GM23338 (cell line): ENCODE measurements around the gene PDE4B.

Experiments used
- CREB1 ChIP-seq: fragments of 250-450 bp; sonication (Bioruptor Pico); IDR thresholded peaks from 2 replicates; pipeline ENCODE4 v1.5.0; 2020; ENCODE audit warnings: low read depth, mild to moderate bottlenecking, moderate library complexity
- CTCF ChIP-seq, 2 experiments: fragments of 200-600 bp in 1 of 2; sonication (generic) in 1 of 2; conservative IDR thresholded peaks; 2 replicates each; pipeline versions ENCODE4 v1.5.1 to v1.6.1; 2016 to 2017; ENCODE audit warnings: antibody characterized with exemption in 2 of 2, low read depth in 2 of 2, mild to moderate bottlenecking in 2 of 2, moderate library complexity in 1 of 2
- EZH2 ChIP-seq: fragments of 200-600 bp; sonication (generic); IDR thresholded peaks from one replicate; pipeline ENCODE4 v1.8.0; 2017; ENCODE audit warnings: antibody characterized with exemption, mild to moderate bottlenecking, low read depth; ENCODE audit not compliant: unreplicated experiment
- EZH2phosphoT487 ChIP-seq: fragments of 200-600 bp; sonication (generic); IDR thresholded peaks from one replicate; pipeline ENCODE4 v1.8.1; 2018; ENCODE audit warnings: antibody characterized with exemption; ENCODE audit not compliant: unreplicated experiment
- POLR2AphosphoS5 ChIP-seq: IDR thresholded peaks from 2 replicates; pipeline ENCODE4 v1.6.1; 2016; ENCODE audit warnings: antibody characterized with exemption, low read depth
- STAT1 ChIP-seq: IDR thresholded peaks from one replicate; pipeline ENCODE4 v1.6.1; 2016; ENCODE audit warnings: antibody characterized with exemption; ENCODE audit not compliant: unreplicated experiment
- TF ChIP-seq, protein P1 (sequence below): IDR thresholded peaks from one replicate; pipeline ENCODE4 v1.6.1; 2018; ENCODE audit warnings: antibody characterized with exemption; ENCODE audit not compliant: unreplicated experiment

DNA sequence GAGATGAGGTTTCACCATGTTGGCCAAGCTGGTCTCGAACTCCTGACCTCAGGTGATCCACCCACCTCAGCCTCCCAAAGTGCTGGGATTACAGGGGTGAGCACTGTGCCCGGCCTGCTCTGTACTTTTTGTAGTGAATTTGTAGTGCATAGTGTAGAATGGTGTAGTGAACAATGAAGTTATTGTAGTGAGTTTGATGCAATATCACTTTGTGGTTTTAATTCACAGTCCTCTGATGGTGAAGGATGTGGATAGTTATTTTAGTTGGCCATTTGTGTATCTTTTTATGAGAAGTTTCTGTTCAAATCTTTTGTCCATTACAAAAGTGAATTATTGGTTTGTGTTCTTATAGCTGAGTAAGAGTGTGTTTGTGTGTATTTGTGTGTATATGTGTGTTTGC is 57.6 kb downstream of the PDE4B start:
- TF ChIP-seq POLR2AphosphoS5 (no peak), CTCF (conservative IDR thresholded peaks at IDR 0.05; ENCODE audit: low read depth in 2 of 2) (no peak), CREB1 (CRISPR knock-in tag) (no peak), EZH2 (no peak), EZH2phosphoT487 (no peak), STAT1 (no peak)
- TF ChIP-seq, protein P1, sequence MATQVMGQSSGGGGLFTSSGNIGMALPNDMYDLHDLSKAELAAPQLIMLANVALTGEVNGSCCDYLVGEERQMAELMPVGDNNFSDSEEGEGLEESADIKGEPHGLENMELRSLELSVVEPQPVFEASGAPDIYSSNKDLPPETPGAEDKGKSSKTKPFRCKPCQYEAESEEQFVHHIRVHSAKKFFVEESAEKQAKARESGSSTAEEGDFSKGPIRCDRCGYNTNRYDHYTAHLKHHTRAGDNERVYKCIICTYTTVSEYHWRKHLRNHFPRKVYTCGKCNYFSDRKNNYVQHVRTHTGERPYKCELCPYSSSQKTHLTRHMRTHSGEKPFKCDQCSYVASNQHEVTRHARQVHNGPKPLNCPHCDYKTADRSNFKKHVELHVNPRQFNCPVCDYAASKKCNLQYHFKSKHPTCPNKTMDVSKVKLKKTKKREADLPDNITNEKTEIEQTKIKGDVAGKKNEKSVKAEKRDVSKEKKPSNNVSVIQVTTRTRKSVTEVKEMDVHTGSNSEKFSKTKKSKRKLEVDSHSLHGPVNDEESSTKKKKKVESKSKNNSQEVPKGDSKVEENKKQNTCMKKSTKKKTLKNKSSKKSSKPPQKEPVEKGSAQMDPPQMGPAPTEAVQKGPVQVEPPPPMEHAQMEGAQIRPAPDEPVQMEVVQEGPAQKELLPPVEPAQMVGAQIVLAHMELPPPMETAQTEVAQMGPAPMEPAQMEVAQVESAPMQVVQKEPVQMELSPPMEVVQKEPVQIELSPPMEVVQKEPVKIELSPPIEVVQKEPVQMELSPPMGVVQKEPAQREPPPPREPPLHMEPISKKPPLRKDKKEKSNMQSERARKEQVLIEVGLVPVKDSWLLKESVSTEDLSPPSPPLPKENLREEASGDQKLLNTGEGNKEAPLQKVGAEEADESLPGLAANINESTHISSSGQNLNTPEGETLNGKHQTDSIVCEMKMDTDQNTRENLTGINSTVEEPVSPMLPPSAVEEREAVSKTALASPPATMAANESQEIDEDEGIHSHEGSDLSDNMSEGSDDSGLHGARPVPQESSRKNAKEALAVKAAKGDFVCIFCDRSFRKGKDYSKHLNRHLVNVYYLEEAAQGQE, result no peak
